Activated CD8-positive, alpha-beta memory T cell treated with anti-CD3 and anti-CD28 coated beads for 24 hours (primary cell): ENCODE data around the gene VAC14.
"Not testable (repeated sequence)": the region's sequence is repeated elsewhere in the genome, so short reads cannot be mapped to it uniquely, and the experiment has no call there.

Experiments used
- DNase-seq: peaks from one replicate; pipeline ENCODE4 v3.0.0-alpha.2; 2020

VAC14 gene

DNA sequence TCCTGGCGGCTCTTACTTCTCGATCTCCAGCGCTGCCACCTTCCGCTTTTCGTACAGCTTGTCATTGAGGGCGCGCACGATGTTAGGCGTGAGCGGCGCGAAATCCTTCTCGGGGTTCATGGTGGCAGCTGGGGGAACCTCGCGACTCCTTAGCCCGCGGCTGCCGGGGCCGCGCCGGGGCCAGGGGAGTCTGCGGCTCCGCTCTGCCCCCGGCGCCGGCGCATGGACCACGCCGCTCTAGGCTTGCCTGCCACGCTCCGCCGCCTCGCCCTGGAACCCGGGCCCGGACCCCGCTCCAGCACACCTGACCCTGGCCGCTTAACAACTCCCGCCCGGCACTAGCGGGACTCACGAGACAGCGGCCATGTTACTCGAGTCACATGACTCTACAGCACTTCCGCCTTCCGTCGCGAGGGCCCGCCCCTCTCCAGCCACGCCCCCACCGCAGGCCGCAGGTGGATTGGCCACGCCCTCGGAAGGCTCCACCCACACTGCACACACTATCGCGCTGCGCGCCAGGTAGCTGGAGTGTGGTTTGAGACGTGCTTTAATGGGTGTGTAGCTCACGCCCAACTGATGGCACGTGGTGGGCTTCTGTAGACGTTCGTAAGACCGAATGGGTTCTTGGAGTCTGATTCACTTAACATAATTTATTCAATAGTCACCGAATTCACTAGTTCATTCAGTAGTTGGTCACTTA, at the start of gene VAC14:
TSS of gene VAC14 (minus strand) at position 378 of the 700 bp plus-strand sequence. CDS start at position 120, 258 bp downstream.
- DNase-seq: peak; percentile 99

DNA sequence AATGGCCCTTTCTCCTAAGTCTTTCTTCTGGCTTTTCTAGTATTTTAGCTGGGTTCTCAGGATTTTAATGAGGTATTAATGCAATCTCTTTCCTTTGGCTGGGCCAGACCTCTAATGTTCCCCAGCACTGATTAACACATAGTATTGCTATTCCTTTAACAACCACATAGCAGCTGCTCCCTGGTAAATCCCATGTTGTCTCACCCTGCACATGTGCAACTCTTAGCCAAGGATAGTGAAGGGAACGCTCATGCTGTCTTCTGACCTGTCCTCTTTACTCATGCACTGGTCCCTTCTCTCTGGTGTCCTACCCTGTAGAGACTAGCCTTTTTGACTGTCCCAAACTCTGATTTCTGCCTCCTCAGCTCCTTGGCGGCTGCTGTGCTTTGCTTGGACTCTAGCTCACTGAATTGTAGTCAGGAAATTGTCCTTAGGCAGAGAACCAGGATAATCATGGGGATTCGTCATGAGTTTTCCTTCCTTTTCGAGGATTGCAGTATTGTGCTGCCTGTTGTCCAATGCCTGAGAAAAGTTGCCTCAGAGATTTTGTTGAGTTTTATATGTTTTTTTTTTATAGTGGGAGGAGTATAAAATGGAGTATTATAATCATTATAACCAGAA, 22.6 kb upstream of the VAC14 start:
- DNase-seq: not testable (repeated sequence)

DNA sequence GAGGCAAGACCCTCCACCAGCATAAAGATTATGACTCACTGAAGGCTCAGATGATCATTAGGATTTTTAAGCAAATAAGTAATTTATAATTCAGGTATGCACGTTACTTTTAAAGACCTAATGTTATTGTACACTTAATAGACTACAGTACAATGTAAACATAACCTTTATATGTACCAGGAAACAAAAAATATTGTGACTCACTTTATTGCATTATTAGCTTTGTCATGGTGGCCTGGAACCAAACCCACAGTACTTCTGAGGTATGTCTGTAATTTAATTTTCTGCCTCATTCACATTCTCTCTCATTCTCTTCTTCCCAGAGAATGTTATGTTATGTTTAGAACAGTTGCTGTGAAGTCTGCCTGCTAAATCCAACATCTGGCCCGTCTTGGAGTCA, 21.8 kb upstream of the VAC14 start:
- not testable (repeated sequence) for DNase-seq

DNA sequence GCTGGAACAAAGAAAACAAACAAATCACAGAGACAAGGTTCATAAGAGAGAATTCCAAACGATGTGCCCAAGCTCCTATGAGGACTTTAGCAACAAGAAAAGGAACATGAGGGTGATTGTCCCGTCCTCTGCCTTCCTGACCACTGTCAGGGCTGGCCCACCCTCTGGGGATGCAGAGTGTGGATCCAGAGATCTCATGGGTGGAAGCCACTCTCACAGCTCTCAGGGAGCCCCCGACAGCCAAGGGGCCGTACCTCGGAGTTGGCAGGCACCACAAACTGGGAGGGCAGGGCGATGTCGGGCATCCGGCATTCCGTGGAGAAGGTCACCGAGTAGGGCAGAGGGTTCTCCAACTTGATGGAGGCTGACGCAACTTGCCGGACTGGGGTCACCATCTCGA, 17.1 kb upstream of the VAC14 start:
- not testable (repeated sequence) for DNase-seq

DNA sequence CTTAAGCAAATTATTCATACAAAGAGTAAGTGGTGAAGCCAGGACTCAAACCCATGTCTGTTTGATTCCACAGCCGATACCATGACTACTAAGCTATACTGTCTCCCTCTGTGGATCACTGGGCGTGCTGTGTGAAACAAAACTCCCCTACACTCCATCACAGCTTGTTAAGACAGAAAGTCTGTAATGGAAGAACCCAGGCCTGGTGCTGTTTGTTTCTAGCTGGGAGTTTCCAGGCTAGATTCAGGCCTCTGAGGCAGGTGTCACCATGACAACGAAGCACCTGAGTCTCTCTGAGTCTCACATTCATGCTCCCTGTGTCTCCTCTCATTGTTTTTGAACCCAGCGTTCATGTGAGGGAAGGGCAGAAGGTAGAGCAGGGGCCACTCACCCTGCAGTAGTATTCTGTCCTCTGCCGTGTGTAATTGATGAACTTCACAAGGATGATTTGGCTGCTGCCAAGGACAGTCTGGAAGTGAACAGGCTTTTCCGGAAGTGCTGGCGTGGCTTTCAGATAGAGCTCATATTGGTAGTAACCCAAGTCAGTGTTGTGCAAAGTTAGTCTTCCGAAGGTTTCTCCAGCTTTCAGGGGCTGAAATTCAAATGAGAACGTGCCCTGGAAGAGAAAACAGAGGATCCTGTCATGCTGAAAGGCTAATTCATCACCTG, 8.6 kb upstream of the VAC14 start:
- DNase-seq: no peak

DNA sequence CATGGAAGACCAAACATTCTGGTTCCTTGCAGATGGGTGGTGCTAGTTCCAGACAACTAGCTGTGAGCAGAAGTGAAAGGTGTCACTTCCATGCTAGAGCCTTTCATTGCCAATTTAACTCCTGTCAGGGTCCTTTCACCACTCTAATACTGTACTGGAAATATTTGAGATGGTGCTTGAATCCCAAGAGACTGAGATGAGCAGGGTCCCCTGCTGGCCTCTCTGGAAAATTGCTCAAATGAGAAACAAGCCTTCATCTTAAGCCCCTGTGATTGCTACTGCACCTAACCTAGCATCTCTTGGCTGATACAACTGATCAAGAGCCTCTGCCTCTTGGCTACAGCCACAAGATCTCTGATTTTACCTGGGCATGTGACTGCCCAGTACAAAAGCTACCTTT, 7.4 kb upstream of the VAC14 start:
- DNase-seq: no peak

DNA sequence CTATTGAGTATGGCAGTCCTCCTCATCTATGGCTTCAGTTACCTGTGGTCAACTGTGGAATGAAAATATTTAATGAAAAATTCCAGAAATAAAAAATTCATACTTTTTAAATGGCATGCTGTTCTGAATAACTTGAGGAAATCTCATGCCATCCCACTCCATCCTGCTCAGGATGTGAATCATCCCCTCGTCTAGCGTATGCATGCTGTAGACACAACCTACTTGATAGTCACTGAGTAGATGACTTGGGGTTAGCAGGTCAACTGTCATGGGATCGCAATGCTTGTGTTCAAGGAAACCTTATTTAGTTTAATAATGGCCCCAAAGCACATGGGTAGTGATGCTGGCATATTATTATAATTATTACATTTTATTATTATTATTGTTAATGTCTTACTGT, 4.8 kb upstream of the VAC14 start:
- no peak for DNase-seq

DNA sequence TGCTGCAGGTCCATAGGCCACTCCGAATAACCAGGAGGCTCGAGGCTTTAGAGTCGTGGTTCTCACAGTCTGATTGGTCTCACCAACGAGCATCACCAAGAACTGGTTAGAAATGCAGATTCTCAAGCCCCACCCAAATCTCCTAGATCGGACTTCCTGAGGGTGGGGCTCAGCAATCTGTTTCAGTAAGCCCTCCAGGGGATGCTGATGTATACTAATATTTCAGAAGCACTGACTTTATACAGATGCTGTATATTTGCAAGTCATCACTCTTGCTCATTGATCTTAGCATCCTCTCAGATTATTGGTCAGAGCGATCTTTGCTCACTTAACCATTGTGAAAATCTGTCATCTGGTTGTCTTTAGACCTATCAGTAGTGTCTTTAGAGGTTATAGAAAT, 4.4 kb upstream of the VAC14 start:
- DNase-seq: peak; percentile 44

DNA sequence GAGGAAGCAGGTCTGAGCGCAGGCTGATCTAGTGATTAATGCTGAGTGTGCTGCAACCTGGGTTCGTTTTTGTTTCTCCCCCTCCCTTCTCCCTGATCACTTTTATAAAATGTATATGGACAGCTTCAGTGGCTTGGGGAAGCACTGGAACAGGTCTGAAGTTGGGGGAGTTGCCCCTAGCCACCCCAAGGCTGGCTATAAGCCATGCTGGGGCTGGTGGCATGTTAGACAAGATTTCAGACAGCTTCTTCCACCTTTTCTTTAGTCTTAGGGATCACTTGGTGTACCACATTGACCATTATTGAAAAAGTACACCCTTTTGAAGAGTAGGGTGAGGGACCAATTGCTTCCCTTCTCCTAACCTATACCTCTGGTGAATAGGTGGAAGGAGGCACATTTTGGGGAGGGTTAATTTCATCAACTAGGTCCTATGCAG, 3.8 kb upstream of the VAC14 start:
- DNase-seq: no peak

DNA sequence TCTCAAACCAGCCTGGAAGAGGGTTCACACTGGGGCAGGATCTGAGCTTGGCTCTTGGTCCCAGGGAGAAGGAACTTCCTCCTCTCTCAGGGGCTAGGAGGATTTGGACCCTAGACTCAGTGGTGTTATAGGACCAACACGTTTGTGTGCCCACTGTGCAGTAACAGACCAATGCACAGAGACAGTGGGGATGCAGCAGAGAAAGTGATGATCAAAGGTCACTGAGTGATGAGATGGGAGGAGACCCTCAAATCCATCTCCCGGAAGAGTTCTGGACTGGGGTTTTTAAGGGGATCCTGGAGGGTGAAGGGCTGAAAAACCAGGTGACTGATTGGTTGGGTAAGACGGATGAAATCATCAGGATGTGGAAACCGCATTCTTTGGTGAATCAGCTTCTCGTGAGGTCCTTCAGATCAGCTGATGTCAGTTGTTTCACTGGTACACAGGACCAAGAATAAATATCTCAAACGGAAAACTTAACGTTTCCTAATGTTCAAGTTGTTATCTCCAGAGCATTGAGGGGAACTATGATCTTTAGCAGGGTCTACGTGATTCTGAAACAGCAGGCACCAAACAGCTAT, 3.3 kb upstream of the VAC14 start:
- DNase-seq: no peak

DNA sequence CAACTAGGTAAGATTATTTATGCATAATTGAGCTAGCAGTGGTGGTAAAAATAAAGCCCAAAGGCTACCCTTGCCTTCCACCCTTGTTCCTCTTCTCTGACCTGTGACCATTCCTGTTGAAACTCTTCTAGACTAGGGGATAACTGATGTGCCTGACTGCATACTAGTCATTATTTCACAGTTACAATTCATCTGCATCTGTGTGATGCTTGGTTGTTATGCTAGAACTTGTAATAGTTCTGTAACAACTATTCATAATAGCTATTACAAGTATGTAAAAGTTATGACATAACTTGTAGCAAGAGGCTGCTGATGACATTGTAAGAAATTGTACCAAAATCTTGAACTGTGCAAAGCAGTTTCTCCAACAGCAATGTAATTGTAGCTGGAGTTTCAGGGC, 2.4 kb upstream of the VAC14 start:
- DNase-seq: no peak

DNA sequence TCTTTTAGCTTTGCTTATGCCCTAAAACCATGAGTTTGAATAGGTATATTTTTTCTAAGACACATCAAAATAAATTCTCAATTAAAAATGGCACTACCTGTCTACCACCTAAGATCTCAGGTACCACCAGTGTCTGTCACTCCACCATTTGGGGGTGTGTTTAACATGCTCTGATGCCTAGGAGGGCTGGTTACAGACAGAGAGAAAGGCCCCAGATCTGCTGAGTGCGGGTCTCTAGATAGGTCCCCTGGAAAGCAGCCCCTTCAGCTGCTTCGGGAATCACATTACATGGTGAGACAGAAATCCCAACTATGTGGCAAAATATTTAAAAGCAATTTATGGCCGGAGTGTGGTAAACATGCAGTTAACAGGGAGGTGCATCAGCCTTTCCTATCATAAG, 653 bp upstream of the VAC14 start:
- DNase-seq: no peak

DNA sequence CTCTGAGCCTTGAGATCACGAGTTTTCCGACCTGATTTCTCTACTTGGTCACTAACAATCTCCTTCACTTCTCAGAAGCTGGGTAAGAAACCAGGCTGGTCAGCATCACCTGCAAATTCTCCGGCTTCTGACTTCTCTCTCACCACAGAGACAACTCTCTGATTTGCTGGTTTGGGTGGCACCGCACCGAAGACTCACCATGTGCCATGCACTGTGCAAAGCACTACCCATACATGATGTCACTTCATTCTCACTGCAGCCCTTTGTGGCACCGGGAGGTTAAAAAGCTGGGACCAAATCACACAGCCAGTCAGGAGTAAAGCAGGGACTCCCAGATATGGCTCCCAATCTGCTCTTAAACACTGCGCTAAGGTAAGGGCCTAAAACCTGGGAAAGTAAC, 647 bp downstream of the VAC14 start:
- no peak for DNase-seq

DNA sequence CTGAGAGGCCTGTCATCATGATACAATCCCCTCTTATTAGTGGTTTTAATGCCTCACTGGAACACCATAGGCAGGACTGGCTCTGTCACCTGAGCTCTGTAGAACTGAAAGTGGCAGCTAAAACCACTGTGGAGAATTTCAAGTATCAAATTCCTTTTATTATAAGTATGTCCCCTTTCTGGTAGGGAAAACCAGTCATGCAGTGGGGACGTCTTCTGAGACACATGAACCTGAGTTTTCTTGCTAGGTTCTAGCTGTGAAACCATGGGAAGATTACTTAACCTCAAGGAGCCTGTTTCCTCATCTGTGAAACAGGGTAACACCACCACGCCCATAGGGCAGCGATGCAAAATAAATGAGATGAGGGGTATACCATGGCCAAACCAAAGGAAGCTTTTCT, 4.7 kb downstream of the VAC14 start:
- no peak for DNase-seq

DNA sequence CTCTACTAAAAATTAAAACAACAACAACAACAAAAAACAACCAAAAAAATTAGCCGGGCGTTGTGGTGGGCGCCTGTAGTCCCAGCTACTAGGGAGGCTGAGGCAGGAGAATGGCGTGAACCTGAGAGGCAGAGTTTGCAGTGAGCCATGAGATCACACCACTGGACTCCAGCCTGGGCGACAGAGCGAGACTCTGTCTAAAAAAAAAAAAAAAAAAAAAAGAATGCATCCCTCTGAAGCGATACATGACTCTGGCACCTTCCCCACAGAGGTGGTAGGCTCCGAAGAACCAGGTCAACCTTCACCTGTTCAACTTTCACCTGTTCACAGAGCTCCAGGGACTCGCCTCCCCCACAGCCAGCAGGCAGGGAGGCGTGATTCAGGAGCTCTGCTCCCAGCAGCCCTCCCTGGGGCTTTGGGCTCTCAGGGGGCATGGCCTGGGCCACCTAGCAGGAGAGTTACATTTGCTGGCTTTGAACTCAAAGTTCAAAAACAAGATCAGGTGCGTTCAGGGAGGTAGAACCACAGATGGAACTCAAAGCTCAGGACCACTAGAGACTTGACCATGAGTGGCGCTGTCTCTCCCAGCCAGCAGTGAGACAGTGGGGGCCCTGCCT, 5.6 kb downstream of the VAC14 start:
- DNase-seq: no peak

DNA sequence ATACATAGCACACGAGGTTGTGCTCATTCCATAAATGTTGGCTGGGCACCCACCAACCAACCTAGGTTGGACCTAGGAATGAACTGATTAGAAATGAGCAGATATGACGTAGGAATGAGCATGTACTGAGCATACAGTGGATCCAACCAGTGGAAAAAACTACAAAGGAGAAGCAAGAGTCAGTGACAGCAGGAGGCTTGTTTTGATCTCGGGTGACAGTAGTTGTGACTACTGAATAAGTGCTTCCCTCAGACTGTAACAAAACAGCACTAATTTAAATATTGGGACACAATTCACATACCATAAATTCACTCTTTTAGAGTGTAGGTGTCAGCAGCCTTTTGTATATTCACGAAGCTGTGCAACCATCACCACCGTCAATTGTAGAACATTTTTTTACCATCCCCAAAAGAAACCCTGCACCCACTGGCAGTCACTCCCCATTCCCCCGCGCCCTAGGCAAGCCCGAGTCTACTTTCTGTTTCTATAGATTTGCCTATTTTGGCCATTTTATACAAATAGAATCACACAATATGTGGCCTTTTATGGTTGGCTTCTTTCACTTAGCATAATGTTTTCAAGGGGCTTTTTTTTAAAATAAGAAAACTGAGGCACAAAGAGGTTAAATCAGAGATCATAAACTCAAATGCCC, 7.0 kb downstream of the VAC14 start:
- no peak for DNase-seq

DNA sequence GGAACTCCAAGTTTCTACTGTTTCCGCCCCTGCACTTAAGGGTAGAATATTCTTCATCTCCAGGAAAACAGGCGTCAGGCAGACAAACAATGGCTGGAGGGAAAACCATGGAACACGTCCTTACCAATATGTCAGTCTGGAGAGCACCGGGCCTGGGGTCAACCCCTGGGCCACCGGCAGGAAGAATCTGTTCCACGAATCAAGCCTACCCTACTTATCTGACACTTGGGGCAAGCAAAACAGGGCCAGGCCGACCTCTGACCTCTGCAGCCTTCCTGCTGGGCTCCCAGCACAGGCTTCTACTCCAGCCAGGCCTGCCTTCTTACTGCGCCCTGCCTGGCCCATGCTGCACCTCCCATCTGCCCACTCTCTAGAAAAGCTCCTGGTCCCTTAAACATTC, 10.1 kb downstream of the VAC14 start:
- no peak for DNase-seq

DNA sequence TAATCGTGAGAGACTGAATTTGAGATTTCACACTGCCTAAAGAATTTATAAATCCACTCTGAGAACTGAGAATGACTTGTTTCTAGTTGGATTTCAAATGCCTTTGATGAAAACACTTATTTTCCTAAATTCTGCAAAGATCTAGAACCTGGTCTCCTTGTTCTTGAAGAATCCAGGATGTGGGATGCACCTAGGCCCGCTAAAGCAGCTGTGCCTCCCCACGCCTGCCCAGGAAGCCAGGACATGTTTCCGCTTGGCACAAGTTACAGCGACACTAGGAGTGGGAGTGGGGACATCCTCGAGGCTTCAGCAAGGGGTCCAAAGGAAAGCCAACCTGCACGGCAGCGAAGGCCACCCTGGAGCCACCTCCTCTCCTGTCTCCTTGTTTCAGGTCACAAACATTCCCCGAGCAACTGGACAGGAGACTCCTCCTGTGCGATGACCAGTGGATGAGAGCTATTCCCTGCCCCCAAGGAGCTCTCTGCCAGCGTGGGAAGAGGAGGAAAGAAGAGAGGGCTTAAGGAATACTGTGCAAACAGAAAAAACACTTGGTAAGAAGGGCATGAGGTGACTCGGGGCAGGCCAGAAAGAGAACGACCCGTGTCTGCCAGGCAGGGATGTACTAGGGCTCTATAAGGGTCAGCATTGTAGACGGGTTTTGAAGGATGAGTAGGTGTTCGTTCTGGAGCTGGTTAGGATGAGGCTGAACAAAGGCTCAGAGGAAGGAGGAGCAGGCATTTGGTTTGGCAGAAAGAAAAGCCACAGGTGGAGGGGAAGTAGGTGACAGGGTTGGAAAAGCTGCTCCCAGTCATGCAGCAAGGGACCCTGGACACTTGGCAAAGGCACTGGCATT, 11.1 kb downstream of the VAC14 start:
- no peak for DNase-seq

DNA sequence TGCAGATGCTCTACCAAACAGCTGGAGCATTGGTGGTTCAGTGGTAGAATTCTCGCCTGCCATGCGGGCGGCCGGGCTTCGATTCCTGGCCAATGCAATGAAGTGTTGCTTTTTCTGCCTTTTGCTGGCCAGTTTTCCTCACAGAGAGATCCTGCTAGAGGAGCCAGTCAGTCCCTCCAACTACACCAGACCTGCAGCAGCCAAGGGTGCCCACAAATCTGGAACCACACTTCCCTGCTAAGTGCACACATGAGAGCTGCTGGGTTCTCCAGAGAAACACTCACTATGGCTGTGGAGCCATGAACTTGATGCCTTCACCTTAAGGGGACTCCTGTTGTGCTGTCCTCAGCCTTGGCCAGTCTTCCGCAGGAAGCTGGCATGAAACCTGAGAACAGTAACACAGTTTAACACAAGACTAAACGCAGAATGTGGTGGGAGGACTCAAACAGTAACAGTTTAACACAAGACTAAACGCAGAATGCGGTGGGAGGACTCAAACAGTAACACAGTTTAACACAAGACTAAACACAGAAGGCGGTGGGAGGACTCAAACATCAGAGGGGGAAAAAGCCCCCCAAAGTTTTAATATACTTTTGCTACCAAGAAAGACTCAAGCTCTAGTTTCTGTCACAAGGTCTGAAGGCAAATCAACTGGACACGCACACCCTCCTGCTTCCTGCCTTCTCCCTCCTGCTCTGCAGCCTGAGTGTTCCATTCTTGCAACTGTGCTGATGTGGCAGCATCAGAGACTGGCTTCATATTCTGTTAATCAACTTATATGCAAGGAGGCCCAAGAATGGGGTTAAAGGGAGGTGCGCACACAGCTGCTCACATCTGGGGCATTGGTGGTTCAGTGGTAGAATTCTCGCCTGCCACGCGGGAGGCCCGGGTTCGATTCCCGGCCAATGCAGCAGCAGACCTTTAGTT, 12.0 kb downstream of the VAC14 start:
- no peak for DNase-seq

DNA sequence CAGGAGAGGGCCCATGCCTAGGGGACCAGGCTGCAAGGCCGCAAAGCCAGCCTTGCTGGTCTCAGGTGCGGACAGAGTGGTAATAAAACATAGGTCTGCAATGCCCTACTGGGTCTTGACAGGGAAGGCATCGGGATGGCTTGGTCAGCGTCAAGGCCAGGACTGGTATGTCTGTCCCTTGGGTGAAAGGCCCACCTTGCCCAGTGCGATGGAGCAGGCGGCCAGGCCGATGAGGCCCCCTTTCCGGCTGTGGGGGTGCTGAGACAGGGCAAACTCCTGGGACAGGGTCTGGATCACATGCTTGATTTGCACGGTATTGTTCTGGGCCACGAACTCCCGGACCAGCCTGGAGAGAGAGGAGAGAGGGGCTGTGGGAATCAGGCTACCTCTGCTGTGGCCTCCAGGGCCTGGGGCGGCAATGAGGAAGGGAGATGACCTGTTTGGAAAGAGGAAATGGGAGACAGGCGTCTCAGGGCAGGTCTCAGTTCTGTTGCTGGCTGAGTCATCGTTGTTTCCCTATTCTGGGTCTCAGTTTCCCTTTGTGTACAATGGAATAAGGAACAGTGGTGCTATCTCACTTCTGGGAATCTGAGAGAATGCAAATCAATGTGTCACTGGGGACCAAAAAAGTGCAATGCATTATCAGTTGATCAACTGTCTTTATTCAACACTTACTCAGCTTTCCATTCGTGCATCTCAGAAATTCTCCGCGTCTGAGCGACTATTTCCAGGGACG, 14.8 kb downstream of the VAC14 start:
- no peak for DNase-seq
